Esophagus (tissue), 2 donors: ENCODE data around the gene SAE1. TPM values are rescaled to one million over a fixed set of nuclear protein-coding genes. Genes with fewer than 3 reads are reported as not detected.

Source experiments
- H3K27ac ChIP-seq, 2 donors: one replicate each; pipeline ENCODE4 v1.5.1; 2013; ENCODE audit warnings: low read depth in 2 of 2, mild to moderate bottlenecking in 2 of 2, inconsistent platforms in 1 of 2, low read length in 1 of 2, moderate library complexity in 1 of 2
- H3K27me3 ChIP-seq, 2 donors: one replicate each; pipeline ENCODE4 v1.6.1; 2013; ENCODE audit warnings: low read length in 2 of 2, control low read depth in 1 of 2, mild to moderate bottlenecking in 1 of 2; ENCODE audit not compliant: insufficient read depth in 2 of 2, control insufficient read depth in 1 of 2
- H3K36me3 ChIP-seq, 2 donors: one replicate each; pipeline ENCODE4 v1.6.1; 2013; ENCODE audit warnings: low read length in 1 of 2; ENCODE audit not compliant: control insufficient read depth in 2 of 2, insufficient read depth in 2 of 2
- H3K4me1 ChIP-seq, 2 donors: one replicate each; pipeline ENCODE4 v1.6.1; 2013; ENCODE audit warnings: low read length in 1 of 2; ENCODE audit not compliant: control insufficient read depth in 2 of 2, insufficient read depth in 2 of 2
- H3K4me3 ChIP-seq, 2 donors: one replicate each; pipeline ENCODE4 v1.5.1; 2013; ENCODE audit warnings: low read length in 2 of 2, mild to moderate bottlenecking in 2 of 2, low read depth in 1 of 2, moderate library complexity in 1 of 2
- H3K9me3 ChIP-seq, 2 donors: one replicate each; pipeline ENCODE4 v1.6.1; 2013; ENCODE audit warnings: mild to moderate bottlenecking in 2 of 2, low read depth in 1 of 2, low read length in 1 of 2, moderate library complexity in 1 of 2; ENCODE audit not compliant: control insufficient read depth in 2 of 2, insufficient read depth in 1 of 2
- WGBS, 2 donors: extraction: QIAGEN DNeasy Blood & Tissue Kit; methylation state at CpG; one replicate each; pipeline ENCODE4 v1.1.7; 2013; 5-methylcytosine and 5-hydroxymethylcytosine counted together
- polyA plus RNA-seq, 2 donors: library from polyadenylated mRNA; stranded (reverse); fragments of 200-250 nt; gene quantifications; one replicate each; pipeline ENCODE4 v1.2.3, GENCODE V29; 2013
- donor health status: healthy with polysubstance abuse.
- donor health status: Bipolar disorder and iron deficiency.

SAE1 gene
- polyA plus RNA-seq, 2 donors = 17.1 to 53.4 TPM

DNA sequence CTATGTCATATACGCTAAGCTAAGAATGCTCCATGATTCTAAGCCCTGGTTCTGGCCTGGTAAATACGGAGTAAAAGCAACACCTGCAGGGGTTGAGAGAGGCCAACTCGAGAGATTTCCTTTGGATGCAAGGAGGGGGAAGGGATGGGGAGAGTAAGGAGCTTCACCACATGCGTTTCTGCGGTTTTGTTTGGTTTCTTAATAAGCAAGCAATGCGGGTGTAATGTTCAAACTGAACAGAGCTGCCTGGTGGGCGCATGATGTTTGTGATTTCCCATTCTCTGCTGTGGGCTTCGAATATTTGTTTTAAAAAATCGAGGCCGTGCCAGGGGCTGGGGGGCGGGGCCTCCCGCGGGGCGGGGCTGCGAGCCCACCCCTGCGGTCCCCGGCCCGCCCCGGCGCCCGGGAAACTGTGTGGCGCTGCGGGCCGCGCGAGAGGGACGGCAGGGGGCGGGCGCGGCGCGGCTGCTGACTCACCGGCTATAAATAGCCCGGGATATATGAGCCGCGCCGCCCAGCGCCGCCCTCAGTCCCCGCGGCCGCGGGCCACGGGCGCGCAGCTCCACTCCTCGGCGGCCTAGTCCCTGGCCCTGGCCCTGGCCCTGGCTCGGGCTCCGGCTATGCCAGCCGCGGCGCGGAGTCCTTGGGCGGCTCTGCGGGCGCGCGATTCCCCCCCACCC is 95.3 kb downstream of the SAE1 start:
- peak overlapping the region; percentile 48 to 53 for H3K4me3 ChIP-seq
- H3K27me3 ChIP-seq = no peaks in the 10 kb centered on the region
- H3K36me3 ChIP-seq = peaks cover 0 to 7% of the 10 kb centered on the region in 2 donors
- no peaks in the 10 kb centered on the region for H3K9me3 ChIP-seq
- peak overlapping the region; percentile 95 to 96 for H3K27ac ChIP-seq
- peaks cover 0 to 27% of the 10 kb centered on the region in 2 donors for H3K4me1 ChIP-seq
- WGBS, 2 donors = 3 to 5% methylated on average over 27 to 59 of the region's 59 CpGs

DNA sequence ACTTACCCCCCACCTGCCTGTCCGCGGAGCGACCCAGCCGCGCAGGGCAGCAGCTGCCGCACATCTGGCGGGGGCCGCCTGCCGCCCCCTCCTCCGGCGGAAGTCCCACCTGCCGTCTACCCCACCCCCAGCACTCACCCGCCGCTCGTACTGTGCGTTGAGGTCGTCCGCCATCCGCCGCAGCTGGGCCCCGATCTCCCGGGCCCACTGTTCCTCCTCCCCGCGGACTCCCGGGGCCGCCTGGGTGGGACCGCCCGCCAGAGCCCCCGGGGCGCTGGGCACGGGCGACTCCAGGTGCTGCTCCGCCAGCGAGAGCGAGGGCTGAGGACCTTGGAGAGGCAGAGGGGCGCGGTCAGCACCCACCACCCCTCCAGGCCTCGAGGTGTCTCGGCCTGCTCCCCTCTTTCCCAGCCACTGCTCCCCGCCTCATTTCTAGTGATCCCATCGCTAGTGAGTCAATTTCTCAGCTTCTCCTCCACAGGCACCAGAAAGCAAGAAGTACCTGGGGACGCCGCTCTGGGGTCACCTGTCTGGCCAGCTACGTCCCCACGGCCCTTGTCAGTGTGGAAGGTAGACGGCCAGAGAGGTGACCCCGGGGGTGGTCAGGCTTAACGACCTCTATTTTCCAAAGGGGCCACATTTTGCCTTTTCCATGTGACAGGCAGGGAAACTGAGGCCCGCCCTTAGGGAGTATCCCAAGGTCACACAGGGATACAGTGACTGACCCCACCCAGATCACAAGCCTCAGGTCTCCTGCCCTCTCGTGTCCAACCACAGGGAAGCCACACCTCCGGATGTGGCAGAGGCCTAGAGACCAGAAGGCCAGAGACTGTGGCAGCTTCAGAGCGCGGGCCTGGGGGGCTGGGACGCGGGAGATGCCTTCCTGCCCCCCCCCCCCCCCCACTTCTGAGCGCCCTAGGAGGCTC is 96.1 kb downstream of the SAE1 start:
- WGBS, 2 donors = 4 to 7% methylated on average over 51 to 56 of the region's 56 CpGs
- H3K27me3 ChIP-seq = no peaks in the 10 kb centered on the region
- peaks cover 0 to 2% of the 10 kb centered on the region in 2 donors for H3K36me3 ChIP-seq
- H3K4me3 ChIP-seq = peak overlapping the region; percentile 48 to 53
- H3K9me3 ChIP-seq = no peaks in the 10 kb centered on the region
- peaks cover 0 to 32% of the 10 kb centered on the region in 2 donors for H3K4me1 ChIP-seq
- peak overlapping the region; percentile 95 to 96 for H3K27ac ChIP-seq

DNA sequence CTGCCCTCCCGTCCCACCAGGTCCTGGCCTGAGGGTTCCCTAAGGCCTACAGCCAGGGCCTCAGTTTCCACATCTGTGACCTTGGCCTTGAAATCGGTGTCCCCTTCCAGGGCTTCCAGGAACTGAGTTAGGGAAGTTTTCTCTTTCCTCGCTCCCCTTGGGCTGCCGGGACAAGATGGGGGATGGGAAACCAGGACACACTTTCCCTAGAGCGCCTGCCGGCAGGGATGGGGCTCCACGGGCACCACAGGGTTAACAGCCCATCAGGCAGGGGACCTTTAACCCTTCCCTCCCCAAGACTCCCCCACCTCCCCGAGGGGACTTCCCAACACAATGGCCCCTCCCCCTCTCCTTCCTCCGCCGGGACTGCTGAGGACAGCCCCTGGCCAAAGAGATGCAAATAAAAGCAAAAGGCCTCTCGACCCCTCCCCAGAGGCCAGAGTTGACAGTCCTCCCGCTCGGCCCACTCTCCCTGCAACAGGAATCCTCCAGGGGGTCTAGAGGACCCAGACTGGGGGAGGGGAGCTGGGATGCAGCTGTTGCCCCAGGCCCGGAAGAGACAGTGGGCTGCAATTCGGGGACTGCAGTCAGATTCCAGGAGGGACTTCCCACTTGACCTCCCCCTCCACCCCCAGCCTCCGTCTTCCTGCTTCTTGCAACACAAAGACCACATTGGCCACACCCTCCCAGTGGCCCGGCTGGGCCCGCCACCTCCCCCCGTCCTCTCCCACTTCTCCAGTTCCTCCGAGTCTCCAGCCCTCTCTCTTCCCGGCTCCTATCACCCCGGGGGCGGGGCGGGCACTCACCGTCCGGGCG is 96.9 kb downstream of the SAE1 start:
- Histone ChIP-seq H3K9me3 (no peaks in the 10 kb centered on the region), H3K36me3 (no peaks in the 10 kb centered on the region), H3K27me3 (no peaks in the 10 kb centered on the region), H3K27ac (peak overlapping the region; percentile 95 to 96), H3K4me1 (peaks cover 0 to 36% of the 10 kb centered on the region in 2 donors), H3K4me3 (peak overlapping the region; percentile 24 to 36)
- WGBS, 2 donors = 3 to 5% methylated on average over 22 to 27 of the region's 27 CpGs

- 5 to 7% methylated on average over 32 to 50 of the region's 50 CpGs for WGBS, 2 donors
Observed at GRCh38 chr19:47228168-47228936, 97.7 kb downstream of the SAE1 start.

DNA sequence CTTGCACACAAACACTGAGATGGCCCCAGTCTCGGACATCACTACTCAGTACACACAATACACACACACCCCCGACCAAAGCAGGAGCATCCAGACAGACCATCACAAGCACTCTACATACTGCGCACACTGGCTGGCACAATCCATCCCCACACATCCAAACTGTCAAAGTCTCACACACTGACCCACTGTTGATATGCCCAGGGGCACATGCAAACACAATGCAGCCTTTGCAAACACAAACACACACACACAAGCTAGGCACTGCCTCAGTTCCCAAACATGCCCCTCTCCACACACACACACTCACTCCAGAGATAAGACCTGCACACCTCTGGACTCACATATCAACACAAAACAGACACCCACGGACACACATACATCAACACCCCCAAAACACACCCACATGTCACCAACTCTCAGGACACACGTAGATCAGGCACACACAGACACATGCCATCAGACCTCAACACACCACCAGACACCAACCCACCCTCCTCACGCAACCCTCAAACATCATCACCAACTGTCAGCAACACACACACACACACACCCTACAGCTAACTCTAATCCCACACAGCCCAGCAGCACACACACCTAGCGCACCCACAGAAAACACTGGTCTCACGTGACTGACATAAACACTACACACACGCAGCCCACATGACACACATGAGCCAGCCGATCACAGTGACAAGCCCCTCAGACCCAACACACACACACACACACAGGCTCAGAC is 98.5 kb downstream of the SAE1 start:
- Histone ChIP-seq H3K9me3 (no peaks in the 10 kb centered on the region), H3K36me3 (no peaks in the 10 kb centered on the region), H3K27ac (peak overlapping the region; percentile 95 to 96), H3K4me1 (peaks cover 0 to 36% of the 10 kb centered on the region in 2 donors), H3K27me3 (no peaks in the 10 kb centered on the region), H3K4me3 (peak overlapping the region; percentile 68 to 71)
- 19 to 22% methylated on average over 10 of the region's 10 CpGs for WGBS, 2 donors

More at GRCh38 chr19:47228168-47228936, 97.7 kb downstream of the SAE1 start:
- peaks cover 0 to 36% of the 10 kb centered on the region in 2 donors for H3K4me1 ChIP-seq
- peak overlapping the region; percentile 24 to 36 for H3K4me3 ChIP-seq
- H3K36me3 ChIP-seq = no peaks in the 10 kb centered on the region
- no peaks in the 10 kb centered on the region for H3K27me3 ChIP-seq
- H3K27ac ChIP-seq = peak overlapping the region; percentile 95 to 96
- no peaks in the 10 kb centered on the region for H3K9me3 ChIP-seq

DNA sequence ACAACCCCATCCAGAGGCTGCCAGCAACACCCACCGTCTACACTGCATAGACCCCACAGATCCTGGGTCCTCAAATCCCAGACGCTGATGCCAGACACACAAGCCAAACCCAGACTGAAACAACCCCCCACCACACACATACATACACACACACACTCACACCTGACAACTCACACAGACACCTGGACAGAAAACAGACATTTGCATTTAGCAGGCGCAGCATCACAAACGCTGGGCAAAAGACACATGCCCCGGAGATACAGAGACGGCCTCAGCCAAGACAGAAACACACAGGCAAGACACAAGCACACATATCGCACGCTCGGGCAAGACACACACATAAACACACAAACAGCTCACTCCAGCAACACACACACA is 99.0 kb downstream of the SAE1 start:
- Histone ChIP-seq H3K4me3 (peak overlapping the region; percentile 68 to 71), H3K9me3 (no peaks in the 10 kb centered on the region), H3K36me3 (no peaks in the 10 kb centered on the region), H3K4me1 (peaks cover 0 to 36% of the 10 kb centered on the region in 2 donors), H3K27ac (peak overlapping the region; percentile 69 to 95), H3K27me3 (no peaks in the 10 kb centered on the region)
- 5 to 8% methylated on average over 9 of the region's 9 CpGs for WGBS, 2 donors

DNA sequence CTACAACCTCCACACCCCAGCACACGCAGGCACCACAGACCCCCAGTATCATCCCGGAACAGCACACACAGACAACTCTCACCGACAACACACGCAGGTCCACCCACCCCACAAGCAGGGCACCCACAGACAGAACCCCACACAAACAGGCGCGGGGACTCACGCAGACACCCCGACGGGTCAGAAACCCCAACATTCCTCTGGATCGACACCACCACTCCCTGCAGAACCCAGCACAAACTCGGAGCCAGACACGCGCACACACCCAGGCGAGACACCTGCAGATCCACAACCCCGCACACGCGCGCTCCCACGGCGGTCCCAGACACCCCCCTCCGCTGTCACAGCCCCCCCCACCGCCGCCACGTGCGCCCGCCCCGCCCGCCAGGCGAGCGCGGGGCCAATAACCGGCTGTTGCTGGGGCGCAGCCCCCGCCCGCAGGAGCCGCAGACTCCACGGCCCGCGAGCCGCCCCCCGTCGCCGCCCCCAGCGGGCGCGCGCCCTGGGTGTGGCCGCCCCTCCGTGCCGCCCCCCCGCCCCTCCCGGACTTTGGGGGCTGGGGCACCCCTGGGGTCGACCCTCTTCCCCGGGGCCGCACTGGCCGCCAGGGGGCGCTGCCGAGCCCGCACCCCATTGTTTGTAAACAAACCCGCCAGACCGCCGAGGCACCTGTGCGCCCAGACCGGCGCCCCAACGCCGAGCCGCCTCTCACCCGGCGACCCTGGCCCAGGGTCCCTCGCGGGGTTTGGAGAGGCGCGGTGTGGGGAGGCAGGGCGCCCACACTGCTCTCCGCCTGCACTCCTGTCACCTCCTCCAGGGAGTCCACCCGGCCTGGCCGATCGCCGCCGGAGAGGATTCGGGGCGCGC is 99.7 kb downstream of the SAE1 start:
- Histone ChIP-seq H3K36me3 (no peaks in the 10 kb centered on the region), H3K9me3 (no peaks in the 10 kb centered on the region), H3K4me3 (peak overlapping the region; percentile 68 to 71), H3K4me1 (peaks cover 0 to 36% of the 10 kb centered on the region in 2 donors), H3K27me3 (no peaks in the 10 kb centered on the region), H3K27ac (peak overlapping the region; percentile 69 to 95)
- WGBS, 2 donors = 1% methylated on average over 54 to 84 of the region's 84 CpGs

- Histone ChIP-seq H3K36me3 (no peaks in the 10 kb centered on the region), H3K27me3 (no peaks in the 10 kb centered on the region), H3K4me3 (peak within 1 kb of the TSS; percentile 68 to 71), H3K4me1 (peaks cover 0 to 36% of the 10 kb centered on the region in 2 donors), H3K27ac (peak within 1 kb of the TSS; percentile 69 to 95), H3K9me3 (no peaks in the 10 kb centered on the region)
- 1% methylated on average over 38 to 43 of the region's 43 CpGs for WGBS, 2 donors
Observed at GRCh38 chr19:47230921-47231214, 100.2 kb downstream of the SAE1 start, which contains the start of gene BBC3. Gene BBC3, minus strand, starts transcription at chr19:47231199. Its CDS starts 2,768 bp downstream, at chr19:47228431.
